ENCODE results near the gene PPP2R3A. TPM values are rescaled to one million over a fixed set of nuclear protein-coding genes. Genes with fewer than 3 reads are reported as not detected.

The PPP2R3A gene
- total RNA-seq, 1 donor from 2014 or later, result 19.3 TPM

DNA sequence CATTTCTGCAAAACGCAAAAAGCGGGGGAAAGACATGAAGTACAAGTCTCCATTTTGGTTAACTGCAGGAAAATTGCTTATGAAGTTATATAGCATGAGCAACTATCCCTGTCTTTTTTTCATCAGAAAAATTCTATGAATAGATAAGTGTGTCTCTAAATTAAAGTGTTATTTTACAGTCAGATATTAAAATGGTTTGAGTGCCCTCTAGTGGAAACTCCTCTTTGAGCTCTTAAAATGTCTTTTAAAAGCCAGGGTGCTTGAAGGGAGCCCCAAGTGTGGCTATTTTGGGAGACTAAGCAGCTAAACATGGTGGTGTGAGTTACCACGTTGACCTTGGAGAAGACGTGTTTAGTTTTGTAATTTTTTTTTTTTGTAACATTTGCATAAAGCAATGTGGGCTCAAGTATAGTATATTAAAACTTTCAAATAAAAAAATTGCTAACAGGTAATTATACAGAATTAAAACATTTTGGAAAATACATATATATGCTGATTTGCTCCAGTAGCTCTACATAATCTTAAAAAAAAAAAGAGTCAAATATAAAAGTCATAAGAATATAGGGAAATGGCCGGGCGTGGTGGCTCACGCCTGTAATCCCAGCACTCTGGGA lies 77.2 kb downstream of the PPP2R3A start:
- TF ChIP-seq, protein P1, sequence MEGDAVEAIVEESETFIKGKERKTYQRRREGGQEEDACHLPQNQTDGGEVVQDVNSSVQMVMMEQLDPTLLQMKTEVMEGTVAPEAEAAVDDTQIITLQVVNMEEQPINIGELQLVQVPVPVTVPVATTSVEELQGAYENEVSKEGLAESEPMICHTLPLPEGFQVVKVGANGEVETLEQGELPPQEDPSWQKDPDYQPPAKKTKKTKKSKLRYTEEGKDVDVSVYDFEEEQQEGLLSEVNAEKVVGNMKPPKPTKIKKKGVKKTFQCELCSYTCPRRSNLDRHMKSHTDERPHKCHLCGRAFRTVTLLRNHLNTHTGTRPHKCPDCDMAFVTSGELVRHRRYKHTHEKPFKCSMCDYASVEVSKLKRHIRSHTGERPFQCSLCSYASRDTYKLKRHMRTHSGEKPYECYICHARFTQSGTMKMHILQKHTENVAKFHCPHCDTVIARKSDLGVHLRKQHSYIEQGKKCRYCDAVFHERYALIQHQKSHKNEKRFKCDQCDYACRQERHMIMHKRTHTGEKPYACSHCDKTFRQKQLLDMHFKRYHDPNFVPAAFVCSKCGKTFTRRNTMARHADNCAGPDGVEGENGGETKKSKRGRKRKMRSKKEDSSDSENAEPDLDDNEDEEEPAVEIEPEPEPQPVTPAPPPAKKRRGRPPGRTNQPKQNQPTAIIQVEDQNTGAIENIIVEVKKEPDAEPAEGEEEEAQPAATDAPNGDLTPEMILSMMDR (IDR thresholded peaks at IDR 0.05; ENCODE audit: unreplicated experiment), result peak; percentile 61
- DNase-seq (ENCODE audit: low spot score), result no peak
- Mint-ChIP-seq H3K4me3 (ENCODE audit: unreplicated experiment) (no peak overlapping the region), H3K27me3 (ENCODE audit: unreplicated experiment) (peaks cover 2% of the 10 kb centered on the region), H3K4me1 (ENCODE audit: unreplicated experiment) (no peaks in the 10 kb centered on the region), H3K27ac (ENCODE audit: unreplicated experiment) (no peak overlapping the region), H3K9me3 (ENCODE audit: unreplicated experiment) (no peaks in the 10 kb centered on the region), H3K36me3 (ENCODE audit: low read depth, unreplicated experiment) (peaks cover 12% of the 10 kb centered on the region)

DNA sequence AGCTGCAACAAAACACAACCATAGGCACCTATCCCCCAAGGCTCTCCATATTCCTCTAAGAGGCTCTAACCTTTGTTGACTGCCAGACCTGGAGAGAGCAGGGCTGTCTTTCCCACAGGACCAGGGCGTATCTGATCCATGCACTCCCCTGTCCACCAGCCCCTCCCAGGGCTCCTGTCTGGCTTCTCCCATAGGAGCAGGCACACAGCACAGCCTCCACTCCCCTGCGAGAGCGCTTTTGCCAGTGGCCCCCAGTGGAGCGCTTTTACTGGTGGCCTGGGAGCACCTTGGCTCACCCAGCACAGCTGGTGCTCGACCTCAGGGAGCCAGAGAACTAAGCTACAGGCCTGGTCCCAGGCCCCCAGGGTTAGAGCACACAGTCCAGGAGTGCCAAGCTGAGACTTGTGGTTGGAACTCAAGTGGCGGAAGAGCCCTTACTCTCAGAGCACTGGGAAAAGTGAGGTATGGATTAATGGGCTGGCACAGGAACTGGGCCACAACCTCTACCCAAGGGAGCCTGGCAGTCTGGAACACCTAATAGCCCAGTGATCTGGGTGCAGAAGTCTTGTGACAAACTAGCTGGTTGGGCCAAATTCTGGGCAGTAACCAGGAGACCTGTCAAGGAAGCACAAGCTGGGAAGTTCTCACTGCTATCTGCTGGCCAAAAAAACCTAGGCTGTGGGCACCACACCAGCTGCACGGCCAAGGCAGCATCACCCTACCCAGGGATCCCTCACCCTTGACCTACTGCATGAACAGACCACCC lies 79.6 kb downstream of the PPP2R3A start:
- Mint-ChIP-seq H3K27me3 (ENCODE audit: unreplicated experiment) (peaks cover 2% of the 10 kb centered on the region), H3K4me3 (ENCODE audit: unreplicated experiment) (no peak overlapping the region), H3K36me3 (ENCODE audit: low read depth, unreplicated experiment) (peaks cover 28% of the 10 kb centered on the region), H3K4me1 (ENCODE audit: unreplicated experiment) (peaks cover 7% of the 10 kb centered on the region), H3K9me3 (ENCODE audit: unreplicated experiment) (no peaks in the 10 kb centered on the region), H3K27ac (ENCODE audit: unreplicated experiment) (no peak overlapping the region)
- TF ChIP-seq, protein P1 (IDR thresholded peaks at IDR 0.05; ENCODE audit: unreplicated experiment), result no peak
- no peak for DNase-seq (ENCODE audit: low spot score)

DNA sequence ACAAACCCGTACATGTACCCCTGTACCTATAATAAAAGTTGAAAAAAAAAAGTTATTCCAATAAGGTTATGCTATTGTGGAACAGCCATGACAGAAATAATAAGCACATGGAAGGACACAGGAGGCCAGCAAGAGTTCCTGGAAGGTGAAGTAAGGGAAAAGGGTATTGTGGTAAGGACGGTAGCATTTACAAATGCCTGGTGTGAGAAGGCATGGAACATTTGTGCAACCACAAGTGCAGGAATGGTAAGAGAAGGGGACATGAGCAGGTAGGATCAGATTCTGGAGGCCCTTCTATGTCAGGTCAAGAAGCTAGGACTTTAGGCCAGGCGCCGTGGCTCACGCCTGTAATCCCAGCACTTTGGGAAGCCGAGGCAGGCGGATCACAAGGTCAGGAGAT lies 82.5 kb downstream of the PPP2R3A start:
- Mint-ChIP-seq H3K9me3 (ENCODE audit: unreplicated experiment) (no peaks in the 10 kb centered on the region), H3K4me1 (ENCODE audit: unreplicated experiment) (peaks cover 7% of the 10 kb centered on the region), H3K27ac (ENCODE audit: unreplicated experiment) (peak overlapping the region; percentile 14), H3K27me3 (ENCODE audit: unreplicated experiment) (peaks cover 4% of the 10 kb centered on the region), H3K4me3 (ENCODE audit: unreplicated experiment) (no peak overlapping the region), H3K36me3 (ENCODE audit: low read depth, unreplicated experiment) (peaks cover 35% of the 10 kb centered on the region)
- no peak for DNase-seq (ENCODE audit: low spot score)
- TF ChIP-seq, protein P1 (IDR thresholded peaks at IDR 0.05; ENCODE audit: unreplicated experiment), result no peak

DNA sequence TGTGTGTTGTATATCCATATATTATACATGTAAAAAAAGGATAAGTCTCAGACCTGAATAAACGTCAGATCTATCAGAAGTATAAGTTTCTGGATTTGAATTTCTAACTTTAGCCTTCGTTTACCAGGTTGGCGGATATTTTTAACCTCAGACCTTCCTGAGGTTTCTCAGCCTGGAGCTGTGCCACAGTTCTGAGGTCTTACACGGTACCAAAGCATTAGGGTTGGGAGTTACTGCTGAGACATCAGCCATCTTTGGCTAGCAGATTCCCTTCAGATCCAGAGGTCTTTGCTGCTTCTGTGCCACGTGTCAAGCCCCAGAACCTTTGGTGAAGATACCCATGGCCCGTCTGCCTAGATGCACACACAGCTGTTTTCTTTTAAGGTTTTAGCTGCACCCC lies 84.7 kb downstream of the PPP2R3A start:
- TF ChIP-seq, protein P1 (IDR thresholded peaks at IDR 0.05; ENCODE audit: unreplicated experiment), result no peak
- peaks cover 28% of the 10 kb centered on the region for H3K36me3 Mint-ChIP-seq (ENCODE audit: low read depth, unreplicated experiment)
- no peak for DNase-seq (ENCODE audit: low spot score)
- H3K4me3 Mint-ChIP-seq (ENCODE audit: unreplicated experiment), result no peak overlapping the region
- H3K27me3 Mint-ChIP-seq (ENCODE audit: unreplicated experiment), result peaks cover 2% of the 10 kb centered on the region
- H3K9me3 Mint-ChIP-seq (ENCODE audit: unreplicated experiment), result no peaks in the 10 kb centered on the region
- H3K27ac Mint-ChIP-seq (ENCODE audit: unreplicated experiment), result no peak overlapping the region
- H3K4me1 Mint-ChIP-seq (ENCODE audit: unreplicated experiment), result peaks cover 7% of the 10 kb centered on the region

DNA sequence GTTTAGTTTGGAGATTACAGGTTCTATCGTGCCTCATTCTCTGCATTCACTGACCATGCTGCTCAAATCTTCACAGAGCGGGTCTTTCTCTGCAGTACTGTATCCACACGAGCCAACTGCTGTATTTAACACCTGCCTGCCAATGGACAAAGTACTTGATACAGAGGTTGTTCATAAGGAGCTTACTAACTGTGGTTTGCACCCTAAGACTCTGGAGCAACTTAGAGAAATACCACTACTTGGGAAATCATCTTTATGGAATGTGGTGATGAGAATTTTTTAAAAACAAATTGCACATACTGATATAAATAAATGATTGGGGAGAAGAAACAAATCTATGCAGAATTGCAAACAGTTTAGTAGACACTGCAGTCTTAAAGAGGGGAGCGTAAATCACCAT lies 90.0 kb downstream of the PPP2R3A start:
- Mint-ChIP-seq H3K27me3 (ENCODE audit: unreplicated experiment) (peaks cover 2% of the 10 kb centered on the region), H3K4me3 (ENCODE audit: unreplicated experiment) (no peak overlapping the region), H3K4me1 (ENCODE audit: unreplicated experiment) (no peaks in the 10 kb centered on the region), H3K36me3 (ENCODE audit: low read depth, unreplicated experiment) (peaks cover 32% of the 10 kb centered on the region), H3K9me3 (ENCODE audit: unreplicated experiment) (no peaks in the 10 kb centered on the region), H3K27ac (ENCODE audit: unreplicated experiment) (no peak overlapping the region)
- no peak for DNase-seq (ENCODE audit: low spot score)
- TF ChIP-seq, protein P1 (IDR thresholded peaks at IDR 0.05; ENCODE audit: unreplicated experiment), result no peak
